GM15510 (cell line): ENCODE data around the gene COX6A1.
A peak's percentile ranks its signal among the peaks of the same experiment; 100 is the strongest.

ENCODE experiments used
- POLR2A ChIP-seq: IDR thresholded peaks from 3 replicates; pipeline ENCODE4 v1.6.1; 2011; ENCODE audit warnings: borderline replicate concordance; ENCODE audit not compliant: insufficient read length; ENCODE audit errors: extremely low read depth

The COX6A1 gene

DNA sequence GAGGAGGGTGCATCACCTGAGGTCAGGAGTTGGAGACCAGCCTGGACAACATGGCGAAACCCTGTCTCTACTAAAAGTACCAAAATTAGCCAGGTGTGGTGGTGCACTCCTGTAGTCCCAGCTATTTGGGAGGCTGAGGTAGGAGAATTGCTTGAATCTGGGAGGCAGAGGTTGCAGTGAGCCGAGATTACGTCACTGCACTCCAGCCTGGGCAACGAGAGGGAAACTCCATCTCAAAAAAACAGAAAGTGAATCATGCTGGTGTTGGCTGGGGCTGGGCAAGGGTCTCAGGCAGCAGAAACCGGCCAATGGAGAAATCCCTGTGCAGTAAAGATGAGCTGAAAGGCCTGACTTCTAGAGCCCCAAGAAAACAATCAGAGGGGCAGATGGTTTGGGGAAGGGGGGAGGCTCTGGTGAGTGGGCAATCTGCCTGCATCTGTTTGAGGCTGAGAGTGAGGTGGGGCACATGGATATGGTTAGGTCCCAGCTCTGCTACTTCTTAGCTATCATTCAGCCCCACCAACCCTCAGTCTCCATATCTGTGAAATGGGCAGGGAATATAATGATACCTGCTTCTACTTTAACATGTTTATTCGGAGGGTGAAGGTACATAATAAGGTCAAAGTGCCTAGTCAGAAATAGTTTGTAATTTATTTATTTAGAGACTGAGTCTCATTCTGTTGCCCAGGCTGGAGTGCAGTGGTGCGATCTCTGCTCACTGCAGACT lies 21.3 kb upstream of the COX6A1 start:
- no peak for TF ChIP-seq POLR2A

DNA sequence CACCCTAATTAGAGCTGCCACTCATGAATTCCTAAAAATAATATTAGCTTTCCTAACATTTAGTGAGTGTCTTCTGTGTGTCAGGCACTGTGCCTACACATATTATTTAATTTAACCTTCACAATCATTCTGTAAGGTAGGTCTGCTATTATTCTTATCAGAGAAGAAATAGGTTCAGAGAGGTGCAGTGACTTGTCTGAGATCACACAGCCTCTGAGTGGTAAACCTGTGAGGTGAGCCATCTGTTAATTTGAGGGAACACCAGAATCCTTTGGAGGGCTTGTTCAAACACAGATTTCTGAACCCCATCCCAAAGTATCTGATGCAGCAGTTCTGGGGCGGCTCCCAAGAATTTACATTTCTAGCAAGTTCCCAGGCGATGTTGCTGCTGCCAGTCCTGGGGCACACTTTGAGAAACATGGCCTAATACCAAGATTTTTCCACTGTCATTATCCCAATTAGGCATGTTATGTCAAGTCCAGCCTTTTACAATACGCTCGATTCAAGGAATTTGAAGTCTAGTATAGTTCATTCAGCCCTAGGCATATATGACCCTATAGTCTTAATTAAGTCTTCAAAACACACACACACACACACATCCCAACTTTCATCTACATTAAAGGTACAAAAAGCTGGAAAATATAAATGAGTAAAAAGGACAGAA lies 19.9 kb upstream of the COX6A1 start:
- no peak for TF ChIP-seq POLR2A

DNA sequence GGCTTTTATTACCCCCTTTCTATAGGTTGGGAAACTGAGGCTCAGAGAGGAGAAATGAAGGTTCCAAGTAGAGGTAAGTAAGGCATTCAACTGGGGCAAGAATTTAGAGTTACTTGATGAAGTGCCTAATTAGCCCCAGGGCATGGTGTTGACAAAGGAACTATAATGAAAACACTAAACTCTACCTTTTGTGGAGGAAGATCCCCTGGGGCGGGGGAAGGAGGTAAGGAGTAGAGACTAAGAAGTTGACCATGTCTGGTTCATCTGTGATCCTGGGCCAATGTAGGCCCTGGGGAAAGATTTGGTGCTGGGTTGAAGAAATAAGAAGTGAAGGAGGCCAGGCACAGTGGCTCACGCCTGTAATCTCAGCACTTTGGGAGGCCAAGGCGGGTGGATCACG lies 16.2 kb upstream of the COX6A1 start:
- TF ChIP-seq POLR2A, result no peak

DNA sequence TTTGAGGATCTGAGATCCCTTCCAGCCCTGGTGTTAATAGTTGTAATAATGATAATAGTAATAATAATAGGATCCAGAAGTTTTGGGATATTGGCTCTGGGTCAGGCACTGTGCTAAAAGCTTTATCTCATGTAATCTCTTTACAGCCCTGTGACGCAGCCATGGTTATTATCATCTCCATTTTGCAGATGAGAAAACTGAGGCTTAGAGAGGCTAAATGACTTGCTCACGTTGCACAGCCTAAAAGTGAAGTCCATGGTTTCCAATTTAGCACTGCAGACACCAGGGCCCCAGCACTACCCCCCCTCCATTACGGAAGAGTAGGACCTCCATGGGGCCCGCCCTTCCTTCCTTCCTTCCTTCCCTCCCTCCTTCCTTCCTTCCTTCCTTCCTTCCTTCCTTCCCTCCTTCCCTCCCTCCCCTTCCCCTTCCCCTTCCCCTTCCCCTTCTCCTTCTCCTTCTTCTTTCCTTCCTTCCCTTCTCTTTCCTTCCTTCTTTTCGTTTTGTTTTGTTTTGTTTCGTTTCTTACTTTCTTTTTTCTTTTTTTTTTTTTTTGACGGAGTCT lies 14.9 kb upstream of the COX6A1 start:
- no peak for TF ChIP-seq POLR2A

DNA sequence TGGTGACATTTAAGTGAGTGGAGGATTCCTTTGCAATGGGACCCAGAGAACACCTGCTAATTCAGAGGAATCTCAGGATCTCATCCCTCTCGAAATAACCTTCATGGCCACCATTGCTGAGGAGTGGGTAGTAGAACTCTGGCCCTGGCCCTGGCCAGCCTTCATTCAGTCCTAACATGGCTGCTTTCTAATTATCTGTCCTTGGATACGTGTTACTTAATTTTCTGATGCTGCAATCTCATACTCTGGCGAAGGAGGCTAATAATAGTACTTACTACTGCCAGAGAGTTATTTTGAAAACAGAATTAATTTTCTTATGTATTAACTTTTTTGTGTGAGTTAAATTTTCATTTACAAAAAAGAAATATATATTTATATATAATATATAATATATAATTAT lies 12.1 kb upstream of the COX6A1 start:
- no peak for TF ChIP-seq POLR2A

DNA sequence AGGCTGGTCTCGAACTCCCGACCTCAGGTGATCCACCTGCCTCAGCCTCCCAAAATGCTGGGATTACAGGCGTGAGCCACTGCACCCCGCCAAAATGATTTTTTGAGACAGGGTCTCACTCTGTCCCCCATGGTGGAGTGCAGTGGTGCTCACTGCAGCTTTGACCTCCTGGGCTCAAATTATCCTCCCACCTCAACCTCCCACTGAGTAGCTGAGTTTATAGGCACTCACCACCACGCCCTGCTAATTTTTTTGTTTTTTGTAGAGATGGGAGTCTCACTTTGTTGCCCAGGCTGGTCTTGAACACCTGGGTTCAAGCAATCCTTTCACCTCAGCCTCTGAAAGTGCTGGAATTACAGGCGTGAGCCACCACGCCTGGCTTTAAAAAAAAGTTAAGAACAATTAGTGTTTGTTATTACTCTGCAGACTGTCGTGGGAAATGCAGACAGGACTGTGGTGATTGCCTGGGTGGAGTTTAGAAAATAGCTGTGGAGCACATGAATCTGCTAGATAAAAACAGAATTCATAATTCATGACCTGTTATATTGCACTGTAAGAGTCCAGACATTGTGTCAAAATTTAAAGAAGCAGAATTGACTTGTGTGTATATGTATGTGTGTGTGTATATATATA lies 9.2 kb upstream of the COX6A1 start:
- no peak for TF ChIP-seq POLR2A

DNA sequence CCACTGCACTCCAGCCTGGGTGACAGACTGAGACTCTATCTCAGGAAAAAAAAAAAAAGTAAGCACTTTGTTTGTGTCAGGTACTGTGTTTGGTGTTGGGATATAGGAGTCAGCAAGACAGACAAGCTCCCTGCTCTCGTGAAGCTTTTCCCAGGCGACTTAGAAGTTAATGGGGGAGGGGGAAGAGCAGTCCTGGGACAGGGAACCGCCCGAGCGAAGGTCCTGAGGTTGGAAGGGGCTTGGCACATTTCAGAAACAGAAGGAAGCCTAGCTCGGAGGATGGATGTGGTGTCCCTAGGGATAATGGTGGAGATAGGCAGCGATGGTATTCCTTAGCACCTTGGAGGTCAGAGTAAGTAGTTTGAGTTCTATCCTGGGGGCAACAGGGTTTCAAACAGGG lies 8.5 kb upstream of the COX6A1 start:
- no peak for TF ChIP-seq POLR2A

DNA sequence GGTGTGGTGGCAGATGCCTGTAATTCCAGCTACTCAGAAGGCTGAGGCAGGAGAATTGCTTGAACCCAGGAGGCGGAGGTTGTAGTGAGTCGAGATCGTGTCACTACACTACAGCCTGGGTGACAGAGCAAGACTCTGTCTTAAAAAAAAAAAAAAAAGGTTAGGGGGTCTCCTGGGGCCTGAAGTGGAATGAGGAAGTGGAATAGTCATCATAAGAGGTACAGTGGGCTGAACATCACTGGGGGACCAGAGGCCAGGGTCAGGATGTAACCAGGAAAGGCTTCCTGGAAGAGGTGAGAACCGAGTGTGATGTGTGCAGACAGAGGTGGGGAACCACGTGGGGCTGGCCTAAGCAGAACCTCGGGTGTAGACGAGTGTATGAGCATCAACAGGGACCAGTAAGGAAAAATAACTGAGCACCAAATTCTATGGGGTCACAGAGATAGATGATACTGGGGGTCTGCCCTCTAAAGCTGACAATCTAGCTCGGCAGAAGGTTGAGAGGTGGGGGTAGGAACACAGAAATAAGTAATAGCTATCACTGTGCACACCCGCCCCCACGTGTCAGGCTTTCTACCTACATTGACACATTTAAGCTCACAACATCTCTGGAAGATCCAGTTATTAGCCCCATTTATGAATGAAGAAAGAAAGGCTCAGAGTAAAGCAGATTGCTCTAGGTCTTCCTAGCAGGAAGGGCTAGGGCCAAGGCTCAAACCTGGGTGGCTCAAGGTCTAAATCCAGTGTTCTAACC lies 5.0 kb upstream of the COX6A1 start:
- TF ChIP-seq POLR2A, result no peak

DNA sequence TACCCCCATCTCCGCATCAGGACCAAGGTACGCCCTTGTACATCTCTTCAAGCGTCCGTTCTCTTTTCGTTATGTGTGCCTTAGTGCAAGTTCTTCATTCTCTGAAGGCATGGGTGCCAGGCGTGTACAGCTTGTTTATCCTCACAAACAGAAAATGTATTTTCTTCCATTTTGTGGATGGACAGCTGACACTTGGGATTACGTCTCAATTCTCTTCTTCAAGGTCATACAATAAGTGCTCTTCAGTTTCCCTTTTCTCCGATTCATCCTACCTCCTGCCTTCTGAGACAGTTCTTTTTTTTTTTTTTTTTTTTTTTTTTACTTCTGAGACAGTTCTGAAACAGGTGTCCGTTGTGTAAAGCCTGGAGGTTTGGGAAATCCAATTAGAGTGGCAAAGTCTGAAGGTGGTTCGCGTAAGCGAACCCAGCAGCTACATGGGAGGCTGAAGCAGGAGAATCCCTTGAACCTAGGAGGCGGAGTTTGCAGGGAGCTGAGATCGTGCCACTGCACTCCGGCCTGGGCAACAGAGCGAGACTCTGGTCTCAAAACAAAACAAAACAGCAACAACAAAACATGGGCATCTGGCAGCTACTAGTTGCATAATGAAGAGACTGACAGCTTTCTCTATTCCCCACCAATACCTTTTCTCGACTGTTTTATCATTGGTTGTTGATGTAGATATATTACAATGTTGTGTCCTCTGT lies 734 bp downstream of the COX6A1 start:
- TF ChIP-seq POLR2A, result no peak

DNA sequence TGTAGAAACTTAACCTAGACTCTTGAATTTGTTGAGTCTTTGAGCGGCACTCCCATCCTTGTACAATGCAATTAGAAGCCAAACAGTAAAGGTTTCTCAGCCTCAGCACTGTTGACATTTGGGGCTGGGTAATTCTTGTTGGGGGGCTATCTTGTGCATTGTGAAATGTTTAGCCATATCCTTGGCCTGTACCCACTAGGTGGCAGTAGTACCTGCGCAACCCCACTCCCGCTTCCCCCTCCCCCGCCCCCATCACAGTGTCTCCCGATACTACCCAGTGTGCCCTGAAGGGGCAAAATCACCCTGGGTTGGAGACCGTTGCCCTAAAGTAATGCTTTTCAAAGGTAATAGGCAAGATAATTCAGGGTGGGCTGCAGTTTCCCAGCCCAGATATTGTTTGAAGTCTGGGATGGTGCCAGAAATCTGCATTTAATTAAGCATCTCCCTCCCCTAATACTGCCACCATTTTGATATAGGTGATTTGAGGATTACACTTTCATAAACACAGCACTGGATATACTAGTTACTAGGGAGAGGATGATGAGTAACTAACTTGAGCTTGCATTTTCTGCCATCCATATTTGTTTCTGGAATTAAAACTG lies 1.8 kb downstream of the COX6A1 start:
- no peak for TF ChIP-seq POLR2A

DNA sequence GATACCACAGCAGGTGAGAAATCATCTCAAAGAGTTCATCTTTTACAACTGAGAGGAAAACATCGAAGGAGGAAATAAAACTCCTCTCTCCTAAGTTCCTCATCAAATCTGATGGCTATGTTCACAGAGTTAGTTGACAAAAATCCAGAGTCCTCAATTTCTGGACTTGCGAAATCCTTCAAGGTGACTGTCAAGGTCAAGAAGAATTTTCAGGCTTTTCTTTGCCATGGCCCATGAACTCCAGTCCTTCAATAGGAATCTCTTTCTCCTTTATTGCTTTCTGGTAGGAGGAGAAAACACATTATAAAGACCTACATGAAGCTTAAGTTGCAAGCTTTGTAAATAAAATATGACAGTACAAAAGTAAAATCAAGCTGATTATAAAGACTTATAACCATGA lies 6.8 kb downstream of the COX6A1 start:
- TF ChIP-seq POLR2A, result no peak

DNA sequence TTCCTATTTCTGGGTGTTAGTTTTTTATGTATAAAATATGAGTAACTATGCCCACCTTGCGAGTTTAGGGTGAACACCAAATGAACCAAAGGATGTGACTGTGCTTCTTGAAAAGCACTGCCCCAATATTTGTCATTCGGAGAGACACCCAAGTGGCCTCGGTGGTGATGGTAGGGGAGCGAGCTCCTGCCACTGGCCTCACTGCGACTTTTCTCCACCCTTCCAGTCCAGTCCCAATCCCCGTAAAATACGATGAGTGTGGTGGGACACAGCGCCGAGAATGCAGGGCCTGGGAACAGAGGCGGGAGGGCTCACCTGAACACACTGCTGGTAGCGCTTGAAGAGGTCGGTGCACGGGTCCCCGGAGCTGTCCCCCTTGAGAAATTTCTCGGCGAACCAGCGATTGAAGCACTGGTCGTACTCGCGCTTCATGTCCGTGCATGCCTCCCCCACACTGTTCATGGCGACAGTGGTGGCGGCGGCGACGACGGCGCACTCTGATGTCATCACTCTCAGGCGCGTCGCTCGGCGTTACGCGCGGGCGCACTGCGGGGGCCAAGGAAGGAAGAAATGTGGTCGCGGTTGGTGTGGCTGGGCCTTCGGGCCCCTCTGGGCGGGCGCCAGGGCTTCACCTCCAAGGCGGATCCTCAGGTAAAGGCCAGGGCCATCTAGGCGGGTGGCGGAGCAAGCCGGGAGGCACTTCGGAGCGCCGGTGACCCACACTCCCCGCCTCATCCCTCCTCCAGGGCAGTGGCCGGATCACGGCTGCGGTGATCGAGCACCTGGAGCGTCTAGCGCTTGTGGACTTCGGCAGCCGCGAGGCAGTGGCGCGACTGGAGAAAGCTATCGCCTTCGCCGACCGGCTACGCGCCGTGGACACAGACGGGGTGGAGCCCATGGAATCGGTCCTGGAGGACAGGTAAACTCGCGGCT lies 8.3 kb downstream of the COX6A1 start, which contains the start of the genes GATC and TRIAP1:
TSS of gene GATC (plus strand) at position 534 of the 933 bp plus-strand sequence. CDS start at position 571, 37 bp downstream.
TSS of gene TRIAP1 (minus strand) at position 474 of the 933 bp plus-strand sequence. CDS start at position 462, 12 bp downstream.
- peak; percentile 93 for TF ChIP-seq POLR2A

DNA sequence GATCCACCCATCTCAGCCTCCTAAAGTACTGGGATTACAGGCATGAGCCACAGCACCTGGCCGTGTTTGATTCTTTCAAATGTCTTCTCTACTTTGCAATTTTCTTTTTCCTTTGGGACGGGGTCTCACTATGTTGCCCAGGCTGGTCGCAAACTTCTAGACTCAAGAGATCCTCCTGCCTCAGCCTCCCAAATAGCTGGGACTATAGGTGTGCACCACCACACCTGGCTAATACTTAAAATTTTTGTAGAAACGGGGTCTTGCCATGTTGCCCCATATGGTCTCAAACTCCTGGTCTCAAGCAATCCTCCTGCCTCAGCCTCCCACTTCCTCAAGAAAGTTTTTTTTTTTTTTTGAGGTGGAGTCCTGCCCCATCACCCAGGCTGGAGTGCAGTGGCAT lies 10.1 kb downstream of the COX6A1 start:
- no peak for TF ChIP-seq POLR2A
